ENCODE data around the gene SLC12A3.

SLC12A3 gene

GRCh38 chr16:56935201-56935600 lies 70.2 kb downstream of the SLC12A3 start:
- no peak for TF ChIP-seq CTCF (conservative IDR thresholded peaks at IDR 0.05; ENCODE audit: low read depth, low read length)
- no peaks in the 10 kb centered on the region for H3K27me3 ChIP-seq (ENCODE audit: insufficient read depth, low read depth)
- peak overlapping the region; percentile 100 for H3K4me2 ChIP-seq
- H3K9ac ChIP-seq = peak overlapping the region; percentile 99
- H3K27ac ChIP-seq = peak overlapping the region; percentile 97
- H2AFZ ChIP-seq (ENCODE audit: low read depth) = no peak overlapping the region
- H3K36me3 ChIP-seq (ENCODE audit: insufficient read depth) = peaks cover 48% of the 10 kb centered on the region
- peaks cover 18% of the 10 kb centered on the region; the same call in 1 of the 2 replicates for H4K20me1 ChIP-seq (ENCODE audit: insufficient read depth)
- no peak overlapping the region for H3K4me3 ChIP-seq (IDR thresholded peaks at IDR 0.05; ENCODE audit: insufficient read depth, low read depth, low read length)
- H3K4me1 ChIP-seq (ENCODE audit: low read depth, poor library complexity, severe bottlenecking) = peaks cover 64% of the 10 kb centered on the region
- H3K79me2 ChIP-seq (ENCODE audit: insufficient read depth, low read depth) = peaks cover 82% of the 10 kb centered on the region

- Histone ChIP-seq H3K27me3 (ENCODE audit: insufficient read depth, low read depth) (no peaks in the 10 kb centered on the region), H3K4me2 (peak overlapping the region; percentile 100), H4K20me1 (ENCODE audit: insufficient read depth) (peaks cover 18% of the 10 kb centered on the region; the same call in 1 of the 2 replicates), H3K4me1 (ENCODE audit: low read depth, poor library complexity, severe bottlenecking) (peaks cover 64% of the 10 kb centered on the region), H3K4me3 (IDR thresholded peaks at IDR 0.05; ENCODE audit: insufficient read depth, low read depth, low read length) (no peak overlapping the region), H3K79me2 (ENCODE audit: insufficient read depth, low read depth) (peaks cover 93% of the 10 kb centered on the region), H3K27ac (peak overlapping the region; percentile 97), H3K36me3 (ENCODE audit: insufficient read depth) (peaks cover 48% of the 10 kb centered on the region), H2AFZ (ENCODE audit: low read depth) (no peak overlapping the region), H3K9ac (peak overlapping the region; percentile 99)
- no peak for TF ChIP-seq CTCF (conservative IDR thresholded peaks at IDR 0.05; ENCODE audit: low read depth, low read length)
These were observed 71.5 kb downstream of the SLC12A3 start for GRCh38 chr16:56936491-56936890.

- Histone ChIP-seq H3K27me3 (ENCODE audit: insufficient read depth, low read depth) (no peaks in the 10 kb centered on the region), H3K27ac (peak overlapping the region; percentile 97), H3K36me3 (ENCODE audit: insufficient read depth) (peaks cover 48% of the 10 kb centered on the region), H3K4me2 (peak overlapping the region; percentile 100), H2AFZ (ENCODE audit: low read depth) (no peak overlapping the region), H3K79me2 (ENCODE audit: insufficient read depth, low read depth) (peaks cover 97% of the 10 kb centered on the region), H4K20me1 (ENCODE audit: insufficient read depth) (peaks cover 18% of the 10 kb centered on the region; the same call in 1 of the 2 replicates), H3K9ac (peak overlapping the region; percentile 99), H3K4me1 (ENCODE audit: low read depth, poor library complexity, severe bottlenecking) (peaks cover 68% of the 10 kb centered on the region), H3K4me3 (IDR thresholded peaks at IDR 0.05; ENCODE audit: insufficient read depth, low read depth, low read length) (no peak overlapping the region)
- no peak for TF ChIP-seq CTCF (conservative IDR thresholded peaks at IDR 0.05; ENCODE audit: low read depth, low read length)
These were observed 71.9 kb downstream of the SLC12A3 start for GRCh38 chr16:56936950-56937349.

GRCh38 chr16:56938664-56939513 lies 73.9 kb downstream of the SLC12A3 start:
- H3K27me3 ChIP-seq (ENCODE audit: insufficient read depth, low read depth) = no peaks in the 10 kb centered on the region
- H3K4me3 ChIP-seq (IDR thresholded peaks at IDR 0.05; ENCODE audit: insufficient read depth, low read depth, low read length) = no peak overlapping the region
- peak overlapping the region; percentile 97 for H3K27ac ChIP-seq
- peaks cover 87% of the 10 kb centered on the region for H3K4me1 ChIP-seq (ENCODE audit: low read depth, poor library complexity, severe bottlenecking)
- H4K20me1 ChIP-seq (ENCODE audit: insufficient read depth) = peaks cover 7% of the 10 kb centered on the region; the same call in 1 of the 2 replicates
- peak overlapping the region; percentile 100 for H3K4me2 ChIP-seq
- peaks cover 51% of the 10 kb centered on the region for H3K36me3 ChIP-seq (ENCODE audit: insufficient read depth)
- no peak overlapping the region for H2AFZ ChIP-seq (ENCODE audit: low read depth)
- peaks cover 83% of the 10 kb centered on the region for H3K79me2 ChIP-seq (ENCODE audit: insufficient read depth, low read depth)
- H3K9ac ChIP-seq = peak overlapping the region; percentile 99
- TF ChIP-seq CTCF (conservative IDR thresholded peaks at IDR 0.05; ENCODE audit: low read depth, low read length) = no peak
